Erythroblast (primary cell): ENCODE measurements around the gene AFMID.

Source experiments
- GATA1 ChIP-seq: IDR thresholded peaks from 2 replicates; pipeline ENCODE4 v1.6.1; 2011; ENCODE audit warnings: low read depth, mild to moderate bottlenecking, control low read depth, low read length, moderate library complexity
- POLR2A ChIP-seq: IDR thresholded peaks from 2 replicates; pipeline ENCODE4 v1.6.1; 2011; ENCODE audit warnings: mild to moderate bottlenecking, low read length

DNA sequence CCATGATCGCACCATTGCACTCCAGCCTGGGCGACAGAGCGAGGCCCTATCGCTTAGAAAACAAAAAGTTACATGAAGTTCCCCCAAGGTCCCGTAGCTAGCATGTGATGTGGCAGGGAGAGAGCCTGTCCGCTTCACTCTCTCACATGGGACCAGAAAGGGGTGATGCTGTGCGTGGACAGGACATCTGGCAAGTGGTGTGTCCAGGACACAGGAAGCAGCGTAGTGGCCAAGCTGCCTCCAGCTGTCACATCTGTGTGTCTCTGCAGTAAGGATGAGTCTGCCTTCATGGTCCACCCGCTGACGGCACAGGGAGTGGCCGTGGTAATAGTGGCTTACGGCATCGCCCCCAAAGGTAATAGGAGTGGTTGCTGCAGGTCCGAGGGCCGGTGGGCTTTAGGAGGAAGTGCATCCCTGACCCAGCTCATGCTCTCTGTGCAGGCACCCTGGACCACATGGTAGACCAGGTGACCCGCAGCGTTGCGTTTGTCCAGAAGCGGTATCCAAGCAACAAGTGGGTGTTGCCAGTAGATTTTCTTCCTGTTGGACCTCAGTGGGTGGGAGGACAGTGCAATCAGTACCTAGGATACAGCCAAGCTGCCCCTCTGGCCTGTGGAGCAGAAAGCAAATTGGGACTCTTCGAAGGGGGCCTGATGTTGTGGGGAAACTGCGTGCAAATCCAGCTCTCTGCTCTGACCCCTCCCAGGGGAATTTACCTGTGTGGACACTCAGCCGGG lies 17.4 kb downstream of the AFMID start:
- no peak for TF ChIP-seq POLR2A
- TF ChIP-seq GATA1, result no peak
